ENCODE data around the gene PLK2. TPM values are rescaled to one million over a fixed set of nuclear protein-coding genes. Genes with fewer than 3 reads are reported as not detected.

PLK2 gene
- polyA plus RNA-seq, 2 donors = 21.5 to 24.4 TPM

- Histone ChIP-seq H3K9me3 (ENCODE audit: control insufficient read depth in 2 of 2, insufficient read depth in 1 of 2, low read depth in 1 of 2, low read length in 1 of 2) (no peaks in the 10 kb centered on the region), H3K4me1 (ENCODE audit: control insufficient read depth in 2 of 2, insufficient read depth in 2 of 2, low read length in 1 of 2) (no peaks in the 10 kb centered on the region), H3K27me3 (ENCODE audit: control insufficient read depth in 1 of 2, insufficient read depth in 2 of 2, low read length in 2 of 2) (no peaks in the 10 kb centered on the region), H3K27ac (ENCODE audit: low read depth in 2 of 2, low read length in 1 of 2) (no peak overlapping the region), H3K4me3 (ENCODE audit: low read depth in 1 of 2, low read length in 2 of 2) (no peak overlapping the region), H3K36me3 (ENCODE audit: control insufficient read depth in 2 of 2, insufficient read depth in 2 of 2, low read length in 1 of 2) (no peaks in the 10 kb centered on the region)
- 38 to 43% methylated on average over 3 of the region's 3 CpGs for WGBS, 2 donors
Measured at GRCh38 chr5:58440901-58441460, 18.9 kb downstream of the PLK2 start.

DNA sequence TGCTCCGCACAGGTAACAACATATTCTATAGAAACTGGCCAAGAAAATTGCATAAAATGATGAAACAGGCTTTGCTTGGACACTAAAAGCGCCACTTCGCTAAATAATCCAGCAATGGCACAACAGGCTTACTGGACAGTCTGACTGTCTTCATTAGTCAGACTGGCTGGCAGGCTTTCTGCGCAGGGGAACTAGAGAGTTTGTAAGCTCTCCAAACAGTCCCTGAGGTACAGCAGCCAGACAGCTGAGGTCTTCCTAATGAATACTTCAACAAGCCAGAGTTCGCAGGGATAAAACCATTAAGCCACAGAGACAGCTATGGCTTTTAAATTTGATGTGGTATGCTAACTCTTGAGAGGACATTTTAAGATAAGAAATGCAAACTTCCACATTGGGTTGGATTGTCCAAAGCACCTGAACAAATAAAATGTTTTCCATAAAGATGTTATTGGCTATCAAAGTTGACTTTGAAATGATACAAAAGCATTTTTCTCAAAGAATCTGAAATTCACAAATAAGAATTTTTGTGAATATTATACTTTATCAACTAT is 20.7 kb downstream of the PLK2 start:
- H3K36me3 ChIP-seq (ENCODE audit: control insufficient read depth in 2 of 2, insufficient read depth in 2 of 2, low read length in 1 of 2) = no peaks in the 10 kb centered on the region
- WGBS, 2 donors = 81 to 88% methylated on average over 5 of the region's 5 CpGs

GRCh38 chr5:58437661-58438060 is 22.2 kb downstream of the PLK2 start:
- Histone ChIP-seq H3K27ac (ENCODE audit: low read depth in 2 of 2, low read length in 1 of 2) (no peak overlapping the region), H3K36me3 (ENCODE audit: control insufficient read depth in 2 of 2, insufficient read depth in 2 of 2, low read length in 1 of 2) (no peaks in the 10 kb centered on the region), H3K27me3 (ENCODE audit: control insufficient read depth in 1 of 2, insufficient read depth in 2 of 2, low read length in 2 of 2) (no peaks in the 10 kb centered on the region), H3K9me3 (ENCODE audit: control insufficient read depth in 2 of 2, insufficient read depth in 1 of 2, low read depth in 1 of 2, low read length in 1 of 2) (no peaks in the 10 kb centered on the region), H3K4me1 (ENCODE audit: control insufficient read depth in 2 of 2, insufficient read depth in 2 of 2, low read length in 1 of 2) (no peaks in the 10 kb centered on the region), H3K4me3 (ENCODE audit: low read depth in 1 of 2, low read length in 2 of 2) (no peak overlapping the region)
- 86 to 87% methylated on average over 3 of the region's 3 CpGs for WGBS, 2 donors

More for the DNA sequence above, 20.7 kb downstream of the PLK2 start:
- no peaks in the 10 kb centered on the region for H3K9me3 ChIP-seq (ENCODE audit: control insufficient read depth in 2 of 2, insufficient read depth in 1 of 2, low read depth in 1 of 2, low read length in 1 of 2)
- no peak overlapping the region for H3K27ac ChIP-seq (ENCODE audit: low read depth in 2 of 2, low read length in 1 of 2)
- H3K4me1 ChIP-seq (ENCODE audit: control insufficient read depth in 2 of 2, insufficient read depth in 2 of 2, low read length in 1 of 2) = no peaks in the 10 kb centered on the region
- H3K27me3 ChIP-seq (ENCODE audit: control insufficient read depth in 1 of 2, insufficient read depth in 2 of 2, low read length in 2 of 2) = no peaks in the 10 kb centered on the region
- H3K4me3 ChIP-seq (ENCODE audit: low read depth in 1 of 2, low read length in 2 of 2) = no peak overlapping the region

DNA sequence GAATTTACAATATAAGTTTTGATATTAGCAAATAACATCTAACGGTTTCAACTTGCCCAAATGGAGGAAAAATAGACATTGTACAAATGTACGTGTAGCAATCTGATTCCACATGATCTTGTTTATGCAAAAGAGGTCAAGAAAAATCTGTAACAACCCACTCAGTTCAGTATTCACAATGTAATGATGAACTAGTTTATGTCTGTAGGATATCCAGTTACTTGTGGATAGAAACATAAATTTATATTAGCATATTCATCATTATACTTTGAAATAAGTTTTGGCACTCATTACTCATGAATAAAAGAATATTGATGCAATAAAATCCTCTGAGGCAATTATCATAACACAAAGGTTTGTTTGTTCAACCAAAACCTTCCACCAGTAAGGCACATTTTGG is 28.1 kb downstream of the PLK2 start:
- no peaks in the 10 kb centered on the region for H3K27me3 ChIP-seq (ENCODE audit: control insufficient read depth in 1 of 2, insufficient read depth in 2 of 2, low read length in 2 of 2)
- WGBS, 2 donors = 81 to 82% methylated on average over 2 of the region's 2 CpGs
- H3K4me3 ChIP-seq (ENCODE audit: low read depth in 1 of 2, low read length in 2 of 2) = no peak overlapping the region
- no peaks in the 10 kb centered on the region for H3K36me3 ChIP-seq (ENCODE audit: control insufficient read depth in 2 of 2, insufficient read depth in 2 of 2, low read length in 1 of 2)
- no peak overlapping the region for H3K27ac ChIP-seq (ENCODE audit: low read depth in 2 of 2, low read length in 1 of 2)
- no peaks in the 10 kb centered on the region for H3K4me1 ChIP-seq (ENCODE audit: control insufficient read depth in 2 of 2, insufficient read depth in 2 of 2, low read length in 1 of 2)
- peaks cover 0 to 2% of the 10 kb centered on the region in 2 donors for H3K9me3 ChIP-seq (ENCODE audit: control insufficient read depth in 2 of 2, insufficient read depth in 1 of 2, low read depth in 1 of 2, low read length in 1 of 2)

DNA sequence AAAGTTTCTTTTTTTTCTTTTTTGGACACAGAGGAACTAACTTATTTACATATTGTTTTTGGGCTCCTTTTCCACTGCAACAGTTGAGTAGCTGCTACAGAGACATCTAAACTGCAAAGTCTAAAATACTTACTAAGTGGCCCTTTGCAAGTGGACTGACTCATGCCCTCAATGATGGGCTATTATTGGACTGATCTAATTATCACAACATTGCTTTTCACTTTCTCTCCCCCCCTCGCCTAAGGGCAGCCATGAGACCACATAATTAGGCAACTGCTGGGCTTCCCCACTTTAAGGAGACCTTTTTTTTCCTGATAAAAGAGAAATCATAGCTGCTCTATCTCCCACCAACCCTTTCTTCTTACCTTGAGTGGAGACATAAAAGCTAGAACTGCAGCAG is 47.0 kb downstream of the PLK2 start:
- Histone ChIP-seq H3K27me3 (ENCODE audit: control insufficient read depth in 1 of 2, insufficient read depth in 2 of 2, low read length in 2 of 2) (no peaks in the 10 kb centered on the region), H3K36me3 (ENCODE audit: control insufficient read depth in 2 of 2, insufficient read depth in 2 of 2, low read length in 1 of 2) (peaks cover 0 to 2% of the 10 kb centered on the region in 2 donors)

DNA sequence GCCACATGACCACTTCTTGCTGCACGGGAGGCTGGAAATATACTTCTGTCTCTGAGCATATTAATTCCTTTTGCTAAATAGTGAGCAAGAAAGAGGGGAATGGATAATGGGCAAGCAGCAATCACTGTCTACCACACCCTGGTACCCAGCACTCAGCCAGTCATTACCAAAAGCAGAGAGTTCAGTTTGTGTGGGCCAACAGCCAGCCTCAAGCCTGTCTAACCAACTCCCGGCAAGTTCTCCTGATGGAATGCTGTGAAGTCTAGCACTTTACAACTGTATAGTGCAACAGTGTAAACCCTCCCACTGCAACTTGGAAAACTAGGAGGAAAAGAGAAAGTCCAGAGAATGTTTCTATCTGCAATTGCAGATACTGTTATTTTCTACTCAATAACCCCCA is 47.8 kb downstream of the PLK2 start:
- no peaks in the 10 kb centered on the region for H3K9me3 ChIP-seq (ENCODE audit: control insufficient read depth in 2 of 2, insufficient read depth in 1 of 2, low read depth in 1 of 2, low read length in 1 of 2)
- peaks cover 0 to 3% of the 10 kb centered on the region in 2 donors for H3K4me1 ChIP-seq (ENCODE audit: control insufficient read depth in 2 of 2, insufficient read depth in 2 of 2, low read length in 1 of 2)
- peak overlapping the region; percentile 69 to 72 for H3K27ac ChIP-seq (ENCODE audit: low read depth in 2 of 2, low read length in 1 of 2)
- WGBS, 2 donors = 61% methylated on average over 2 of the region's 2 CpGs
- peaks cover 0 to 2% of the 10 kb centered on the region in 2 donors for H3K36me3 ChIP-seq (ENCODE audit: control insufficient read depth in 2 of 2, insufficient read depth in 2 of 2, low read length in 1 of 2)
- H3K4me3 ChIP-seq (ENCODE audit: low read depth in 1 of 2, low read length in 2 of 2) = no peak overlapping the region
- no peaks in the 10 kb centered on the region for H3K27me3 ChIP-seq (ENCODE audit: control insufficient read depth in 1 of 2, insufficient read depth in 2 of 2, low read length in 2 of 2)

More for the DNA sequence above, 47.0 kb downstream of the PLK2 start:
- 80 to 88% methylated on average over 1 of the region's 1 CpG for WGBS, 2 donors
- Histone ChIP-seq H3K4me1 (ENCODE audit: control insufficient read depth in 2 of 2, insufficient read depth in 2 of 2, low read length in 1 of 2) (peaks cover 0 to 3% of the 10 kb centered on the region in 2 donors), H3K27ac (ENCODE audit: low read depth in 2 of 2, low read length in 1 of 2) (no peak overlapping the region), H3K4me3 (ENCODE audit: low read depth in 1 of 2, low read length in 2 of 2) (no peak overlapping the region), H3K9me3 (ENCODE audit: control insufficient read depth in 2 of 2, insufficient read depth in 1 of 2, low read depth in 1 of 2, low read length in 1 of 2) (no peaks in the 10 kb centered on the region)

- Histone ChIP-seq H3K4me3 (ENCODE audit: low read depth in 1 of 2, low read length in 2 of 2) (no peak overlapping the region), H3K9me3 (ENCODE audit: control insufficient read depth in 2 of 2, insufficient read depth in 1 of 2, low read depth in 1 of 2, low read length in 1 of 2) (no peaks in the 10 kb centered on the region), H3K27me3 (ENCODE audit: control insufficient read depth in 1 of 2, insufficient read depth in 2 of 2, low read length in 2 of 2) (no peaks in the 10 kb centered on the region), H3K27ac (ENCODE audit: low read depth in 2 of 2, low read length in 1 of 2) (peak overlapping the region; percentile 69 to 72), H3K4me1 (ENCODE audit: control insufficient read depth in 2 of 2, insufficient read depth in 2 of 2, low read length in 1 of 2) (peaks cover 0 to 3% of the 10 kb centered on the region in 2 donors), H3K36me3 (ENCODE audit: control insufficient read depth in 2 of 2, insufficient read depth in 2 of 2, low read length in 1 of 2) (peaks cover 0 to 2% of the 10 kb centered on the region in 2 donors)
- 22 to 57% methylated on average over 1 of the region's 1 CpG for WGBS, 2 donors
Measured at GRCh38 chr5:58411372-58411771, 48.5 kb downstream of the PLK2 start.

- no peaks in the 10 kb centered on the region for H3K9me3 ChIP-seq (ENCODE audit: control insufficient read depth in 2 of 2, insufficient read depth in 1 of 2, low read depth in 1 of 2, low read length in 1 of 2)
- H3K4me1 ChIP-seq (ENCODE audit: control insufficient read depth in 2 of 2, insufficient read depth in 2 of 2, low read length in 1 of 2) = peaks cover 0 to 3% of the 10 kb centered on the region in 2 donors
- H3K27me3 ChIP-seq (ENCODE audit: control insufficient read depth in 1 of 2, insufficient read depth in 2 of 2, low read length in 2 of 2) = no peaks in the 10 kb centered on the region
- H3K4me3 ChIP-seq (ENCODE audit: low read depth in 1 of 2, low read length in 2 of 2) = no peak overlapping the region
- WGBS, 2 donors = 69 to 72% methylated on average over 2 of the region's 2 CpGs
- H3K36me3 ChIP-seq (ENCODE audit: control insufficient read depth in 2 of 2, insufficient read depth in 2 of 2, low read length in 1 of 2) = peaks cover 0 to 2% of the 10 kb centered on the region in 2 donors
- H3K27ac ChIP-seq (ENCODE audit: low read depth in 2 of 2, low read length in 1 of 2) = no peak overlapping the region
Measured at GRCh38 chr5:58410441-58410840, 49.4 kb downstream of the PLK2 start.

GRCh38 chr5:58407042-58407719 is 52.7 kb downstream of the PLK2 start:
- Histone ChIP-seq H3K27me3 (ENCODE audit: control insufficient read depth in 1 of 2, insufficient read depth in 2 of 2, low read length in 2 of 2) (no peaks in the 10 kb centered on the region), H3K4me3 (ENCODE audit: low read depth in 1 of 2, low read length in 2 of 2) (no peak overlapping the region), H3K4me1 (ENCODE audit: control insufficient read depth in 2 of 2, insufficient read depth in 2 of 2, low read length in 1 of 2) (peaks cover 0 to 3% of the 10 kb centered on the region in 2 donors), H3K27ac (ENCODE audit: low read depth in 2 of 2, low read length in 1 of 2) (peak overlapping the region; percentile 63 to 71), H3K9me3 (ENCODE audit: control insufficient read depth in 2 of 2, insufficient read depth in 1 of 2, low read depth in 1 of 2, low read length in 1 of 2) (no peaks in the 10 kb centered on the region), H3K36me3 (ENCODE audit: control insufficient read depth in 2 of 2, insufficient read depth in 2 of 2, low read length in 1 of 2) (peaks cover 0 to 2% of the 10 kb centered on the region in 2 donors)
- WGBS, 2 donors = 49 to 61% methylated on average over 1 of the region's 1 CpG

Measured in esophagus (tissue), 2 donors.